Islet of Langerhans (tissue), 1 donor: ENCODE results near the gene C11orf16.
"Not testable (repeated sequence)": the region's sequence is repeated elsewhere in the genome, so short reads cannot be mapped to it uniquely, and the experiment has no call there.

Source experiments
- FAIRE-seq: peaks from one replicate; lab custom pipeline; 2011; peaks lifted over from hg19 to GRCh38; lab: Jason Lieb, UNC

The C11orf16 gene

GRCh38 chr11:8886322-8886721 lies 46.4 kb downstream of the C11orf16 start:
- FAIRE-seq, result no peak

GRCh38 chr11:8881585-8881984 lies 51.2 kb downstream of the C11orf16 start:
- not testable (repeated sequence) for FAIRE-seq

DNA sequence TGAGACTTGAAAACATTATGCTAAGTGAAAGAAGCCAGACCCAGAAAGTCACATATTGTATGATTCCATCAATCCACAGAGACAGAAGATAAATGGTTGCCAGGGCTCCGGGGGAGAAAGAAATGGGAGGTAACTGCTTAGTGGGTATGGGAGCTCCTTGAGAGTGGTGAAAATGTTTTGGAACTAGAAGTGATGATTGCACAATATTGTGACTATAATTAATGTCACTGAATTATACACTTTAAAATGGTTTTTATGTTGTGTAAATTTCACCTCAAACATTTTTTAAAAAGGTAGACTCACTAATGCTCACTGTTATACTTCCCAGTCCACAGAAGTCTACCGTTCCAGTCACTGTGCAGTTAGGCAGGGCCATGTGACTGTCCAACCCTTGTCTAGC lies 54.0 kb downstream of the C11orf16 start:
- FAIRE-seq, result no peak

DNA sequence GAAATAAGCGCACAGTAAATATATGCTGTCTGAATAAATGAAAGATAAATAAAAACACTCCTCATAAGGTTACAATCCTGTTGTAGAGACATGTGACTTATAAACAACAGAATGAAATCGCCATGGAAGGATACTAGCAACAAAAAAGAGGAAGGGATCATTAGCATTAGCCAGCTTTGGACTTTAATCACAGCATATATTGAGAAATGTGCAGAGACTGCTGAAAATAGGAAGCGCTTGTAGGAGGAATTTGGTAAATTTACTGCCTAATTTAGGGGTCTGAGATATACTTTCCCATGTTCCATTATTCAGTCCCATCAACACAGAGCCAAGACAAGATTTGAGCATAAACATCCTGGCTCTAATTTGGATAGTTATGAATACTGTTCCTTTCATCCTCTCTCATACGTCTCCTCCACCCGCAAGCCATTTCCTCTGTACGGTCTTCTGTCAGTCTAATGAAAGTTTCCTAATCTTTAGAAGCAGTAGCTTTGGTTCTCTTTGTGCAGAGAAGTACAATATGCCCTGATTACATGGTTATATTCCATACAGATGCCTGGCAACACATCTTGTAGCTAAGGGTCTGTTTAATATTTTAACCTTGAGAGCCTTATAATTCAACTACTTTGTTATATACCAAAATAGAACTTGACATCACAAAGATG lies 58.9 kb downstream of the C11orf16 start:
- FAIRE-seq, result no peak

DNA sequence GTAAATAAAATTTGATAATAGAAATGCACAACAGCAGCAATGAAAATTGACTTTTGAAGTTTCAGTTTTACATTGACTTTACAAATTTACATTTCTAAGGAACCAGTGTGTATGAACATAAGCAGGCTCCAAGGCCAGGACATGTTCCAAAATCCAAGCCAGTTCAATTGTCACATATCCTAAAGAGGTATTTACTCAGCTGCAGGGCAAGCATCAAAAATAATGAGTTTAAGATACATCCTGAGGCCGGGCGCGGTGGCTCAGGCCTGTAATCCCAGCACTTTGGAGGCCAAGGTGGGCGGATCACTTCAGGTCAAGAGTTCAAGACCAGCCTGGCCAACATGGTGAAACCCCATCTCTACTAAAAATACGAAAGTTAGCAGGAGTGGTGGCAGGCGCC lies 60.8 kb downstream of the C11orf16 start:
- no peak for FAIRE-seq

GRCh38 chr11:8871171-8871775 lies 61.5 kb downstream of the C11orf16 start:
- no peak for FAIRE-seq

DNA sequence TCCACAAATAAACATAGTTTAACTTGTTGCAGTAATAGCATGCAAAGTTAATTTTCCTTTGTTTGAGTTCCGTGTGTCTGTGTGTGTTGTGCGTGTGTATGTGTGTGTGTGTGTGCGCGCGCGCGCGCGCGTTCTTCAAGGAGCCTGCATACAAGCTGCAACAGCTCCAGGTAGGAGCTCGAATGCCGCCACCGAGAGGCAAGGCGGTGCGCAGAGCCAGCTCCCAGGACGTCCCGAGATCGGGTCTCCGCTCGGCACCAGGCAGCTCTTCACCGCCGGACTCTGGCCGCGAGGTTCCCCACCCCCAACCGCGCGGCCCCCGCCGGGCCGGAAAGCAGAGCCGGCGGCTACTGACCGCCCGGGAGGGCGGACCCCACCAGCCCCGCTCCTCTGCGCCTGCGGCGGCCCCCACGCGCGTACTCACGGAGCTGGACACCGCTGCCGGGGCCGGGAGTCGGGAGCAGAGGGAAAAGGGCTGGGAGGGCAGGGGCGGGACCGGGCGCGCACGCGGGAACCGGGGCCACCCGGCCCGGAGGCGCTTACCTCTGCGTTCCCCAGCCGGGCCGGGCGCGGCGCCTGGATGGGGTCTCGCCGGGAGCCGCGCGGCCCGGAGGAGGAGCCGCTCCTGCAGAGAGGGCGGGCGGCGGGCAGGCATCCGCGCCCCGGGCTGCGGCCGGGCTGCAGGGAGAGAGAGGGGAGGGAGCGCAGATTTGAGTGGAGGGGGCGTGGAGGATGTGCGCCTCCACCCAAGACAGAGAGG lies 62.2 kb downstream of the C11orf16 start:
- no peak for FAIRE-seq
